Skeletal muscle satellite cell (primary cell): ENCODE results near the gene RNF212B. TPM values are rescaled to one million over a fixed set of nuclear protein-coding genes. Genes with fewer than 3 reads are reported as not detected.

Experiments
- H3K27me3 ChIP-seq: 2 replicates; pipeline ENCODE4 v1.7.0; 2013; ENCODE audit warnings: low read length; ENCODE audit not compliant: control insufficient read depth, insufficient read depth
- H3K36me3 ChIP-seq: 2 replicates; pipeline ENCODE4 v1.7.0; 2013; ENCODE audit warnings: mild to moderate bottlenecking, control low read depth, low read length; ENCODE audit not compliant: insufficient read depth
- H3K4me1 ChIP-seq: 2 replicates; pipeline ENCODE4 v1.7.0; 2013; ENCODE audit warnings: low read length; ENCODE audit not compliant: control insufficient read depth, insufficient read depth
- H3K4me2 ChIP-seq: 2 replicates; pipeline ENCODE4 v1.7.0; 2013; ENCODE audit warnings: mild to moderate bottlenecking, low read length
- H3K4me3 ChIP-seq: 2 replicates; pipeline ENCODE4 v1.7.0; 2013; ENCODE audit warnings: low read length
- H3K9ac ChIP-seq: 2 replicates; pipeline ENCODE4 v1.7.0; 2013; ENCODE audit warnings: mild to moderate bottlenecking, low read depth, low read length, moderate library complexity
- H3K9me3 ChIP-seq: replicated peaks from 2 replicates; pipeline ENCODE4 v1.7.0; 2013; ENCODE audit warnings: mild to moderate bottlenecking, control low read depth, low read length
- small RNA-seq: library from RNA; depleted of rRNA; stranded (forward); fragments of <200 nt; gene quantifications from one replicate; pipeline ENCODE3, GENCODE V24; 2012

The RNF212B gene

DNA sequence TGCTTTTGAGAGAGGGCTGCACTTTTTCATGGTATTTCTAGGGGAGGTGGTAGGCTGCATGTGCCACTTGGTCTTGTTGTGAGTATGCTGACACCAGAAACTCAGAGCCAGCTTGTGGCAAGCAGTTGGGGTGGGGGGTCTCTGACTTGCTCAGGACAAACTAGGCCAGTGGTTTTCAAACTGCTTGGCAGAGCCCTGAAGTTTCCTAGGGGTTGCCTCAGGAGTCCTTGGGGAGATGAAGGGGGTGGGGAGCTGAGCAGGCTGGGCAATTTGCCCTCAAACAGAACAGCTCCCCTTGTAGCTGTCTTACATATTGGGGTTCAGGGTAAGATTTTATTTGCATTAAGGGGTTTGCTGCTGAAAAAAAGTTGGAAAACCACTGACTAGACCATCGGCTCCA, 72.8 kb downstream of the RNF212B start:
- no peak overlapping the region for H3K4me3 ChIP-seq
- H3K9me3 ChIP-seq, result no peaks in the 10 kb centered on the region
- no peaks in the 10 kb centered on the region for H3K27me3 ChIP-seq
- H3K4me1 ChIP-seq, result peaks cover 31% of the 10 kb centered on the region
- no peak overlapping the region for H3K9ac ChIP-seq
- peaks cover 51% of the 10 kb centered on the region for H3K36me3 ChIP-seq
- H3K4me2 ChIP-seq, result no peak overlapping the region

DNA sequence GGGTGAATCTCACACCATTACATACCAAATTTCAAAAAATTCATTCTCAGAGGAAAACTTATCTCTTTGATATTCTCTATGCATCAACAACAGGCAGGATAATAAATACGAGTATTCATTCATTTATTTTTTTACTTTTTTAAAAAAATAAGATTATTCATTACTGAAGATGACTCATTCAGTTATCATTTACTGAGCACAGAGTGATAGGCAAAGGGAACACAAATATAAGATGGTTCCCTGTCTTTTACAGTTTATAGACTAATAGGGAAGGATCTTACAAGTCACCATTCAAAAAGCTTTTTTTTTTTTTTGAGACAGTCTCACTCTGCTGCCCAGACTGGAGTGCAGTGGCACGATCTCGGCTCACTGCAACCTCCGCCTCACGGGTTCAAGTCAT, 78.6 kb downstream of the RNF212B start:
- Histone ChIP-seq H3K9me3 (no peaks in the 10 kb centered on the region), H3K4me3 (no peak overlapping the region), H3K4me1 (peaks cover 14% of the 10 kb centered on the region), H3K36me3 (peaks cover 39% of the 10 kb centered on the region), H3K9ac (no peak overlapping the region), H3K4me2 (no peak overlapping the region), H3K27me3 (no peaks in the 10 kb centered on the region)

DNA sequence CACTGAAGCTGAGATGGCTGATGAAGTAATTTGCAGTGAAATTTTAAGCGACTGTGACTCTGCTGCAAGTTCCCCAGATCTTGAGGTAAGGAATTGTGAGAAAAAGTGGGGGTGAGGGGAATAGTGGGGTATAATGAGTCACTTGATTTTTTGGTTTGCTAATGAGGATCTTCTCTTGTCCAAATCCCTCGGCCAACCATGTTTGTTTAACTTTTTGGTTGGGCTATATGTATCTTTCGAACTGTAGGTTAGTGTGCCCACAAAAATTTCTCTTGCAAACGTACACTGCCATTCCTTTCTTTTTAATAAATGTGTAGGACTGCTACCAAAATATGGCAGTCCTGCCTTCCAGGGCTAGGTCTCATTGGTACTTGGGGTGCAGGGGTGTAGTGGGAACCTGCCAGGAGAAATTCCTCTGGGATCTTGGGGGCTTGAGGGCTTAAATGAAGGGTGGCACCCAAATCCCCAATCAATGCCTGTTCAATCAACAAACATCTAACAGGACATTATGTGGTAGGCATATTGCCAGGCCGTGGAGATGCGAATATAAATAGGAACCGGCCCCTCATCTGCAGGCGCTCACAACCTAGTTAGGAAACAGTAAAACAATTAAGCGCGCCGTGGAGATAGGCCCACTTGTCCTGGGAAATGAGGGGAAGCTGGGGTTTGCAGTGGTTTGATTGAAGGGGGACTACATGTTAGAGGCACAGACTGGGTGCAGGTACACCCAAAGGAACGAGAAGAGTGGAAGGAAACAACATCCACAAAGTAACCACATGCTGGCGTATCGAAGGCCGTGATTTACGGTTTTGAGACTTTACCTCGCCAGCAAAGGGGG, 82.2 kb downstream of the RNF212B start:
- Histone ChIP-seq H3K9ac (peak overlapping the region; percentile 70), H3K4me3 (peak overlapping the region; percentile 60), H3K4me2 (peak overlapping the region; percentile 79), H3K4me1 (peaks cover 24% of the 10 kb centered on the region), H3K9me3 (no peaks in the 10 kb centered on the region), H3K36me3 (peaks cover 44% of the 10 kb centered on the region), H3K27me3 (no peaks in the 10 kb centered on the region)

DNA sequence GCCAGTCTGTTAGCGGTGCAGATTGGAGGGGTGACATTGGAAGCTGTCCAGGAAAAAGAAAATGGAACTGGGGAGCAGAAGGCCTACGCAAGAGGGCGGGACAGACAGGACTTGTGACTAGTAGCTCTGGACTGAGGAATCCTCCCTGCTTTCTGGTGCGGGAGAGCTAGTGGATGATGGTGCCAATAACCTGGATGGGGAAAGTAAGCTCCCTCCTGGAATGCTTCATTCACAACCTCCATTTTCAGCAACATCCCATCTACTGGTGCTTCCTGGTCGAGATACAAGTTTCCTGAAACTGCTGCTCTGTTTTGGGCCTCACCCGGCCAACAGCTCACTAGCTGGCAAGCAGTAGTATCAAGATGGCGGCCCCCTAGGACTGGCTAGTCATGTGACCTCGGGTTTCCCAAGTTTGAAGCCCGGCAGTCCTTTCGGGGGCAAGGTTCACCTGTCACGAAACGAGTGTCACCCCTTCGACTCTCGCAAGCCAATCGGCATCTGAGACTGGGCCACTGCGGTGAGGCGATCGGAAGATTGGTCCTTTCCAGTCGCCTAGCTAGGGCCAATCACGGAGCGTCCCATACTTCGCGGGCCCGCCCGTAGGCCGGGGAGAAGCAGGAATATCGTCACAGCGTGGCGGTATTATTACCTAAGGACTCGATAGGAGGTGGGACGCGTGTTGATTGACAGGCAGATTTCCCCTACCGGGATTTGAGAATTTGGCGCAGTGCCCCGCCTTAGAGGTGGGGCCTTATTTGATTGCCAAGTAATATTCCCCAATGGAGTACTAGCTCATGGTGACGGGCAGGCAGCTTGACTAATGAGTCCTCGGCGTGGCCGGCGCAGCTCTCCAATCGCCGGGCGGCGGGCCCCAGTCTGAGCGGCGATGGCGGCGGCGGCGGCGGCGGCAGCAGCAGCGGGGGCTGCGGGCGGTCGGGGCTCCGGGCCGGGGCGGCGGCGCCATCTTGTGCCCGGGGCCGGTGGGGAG, 83.1 kb downstream of the RNF212B start, which contains the start of gene PABPN1:
Gene PABPN1 (plus strand): TSS at position 874 of the 988 bp plus-strand sequence. CDS start 13 bp downstream, at position 887.
- H3K36me3 ChIP-seq, result peaks cover 46% of the 10 kb centered on the region
- peak within 1 kb of the TSS; percentile 92 for H3K9ac ChIP-seq
- peak within 1 kb of the TSS; percentile 88 for H3K4me2 ChIP-seq
- H3K4me3 ChIP-seq, result peak within 1 kb of the TSS; percentile 82
- H3K9me3 ChIP-seq, result no peaks in the 10 kb centered on the region
- no peaks in the 10 kb centered on the region for H3K27me3 ChIP-seq
- H3K4me1 ChIP-seq, result peaks cover 24% of the 10 kb centered on the region

DNA sequence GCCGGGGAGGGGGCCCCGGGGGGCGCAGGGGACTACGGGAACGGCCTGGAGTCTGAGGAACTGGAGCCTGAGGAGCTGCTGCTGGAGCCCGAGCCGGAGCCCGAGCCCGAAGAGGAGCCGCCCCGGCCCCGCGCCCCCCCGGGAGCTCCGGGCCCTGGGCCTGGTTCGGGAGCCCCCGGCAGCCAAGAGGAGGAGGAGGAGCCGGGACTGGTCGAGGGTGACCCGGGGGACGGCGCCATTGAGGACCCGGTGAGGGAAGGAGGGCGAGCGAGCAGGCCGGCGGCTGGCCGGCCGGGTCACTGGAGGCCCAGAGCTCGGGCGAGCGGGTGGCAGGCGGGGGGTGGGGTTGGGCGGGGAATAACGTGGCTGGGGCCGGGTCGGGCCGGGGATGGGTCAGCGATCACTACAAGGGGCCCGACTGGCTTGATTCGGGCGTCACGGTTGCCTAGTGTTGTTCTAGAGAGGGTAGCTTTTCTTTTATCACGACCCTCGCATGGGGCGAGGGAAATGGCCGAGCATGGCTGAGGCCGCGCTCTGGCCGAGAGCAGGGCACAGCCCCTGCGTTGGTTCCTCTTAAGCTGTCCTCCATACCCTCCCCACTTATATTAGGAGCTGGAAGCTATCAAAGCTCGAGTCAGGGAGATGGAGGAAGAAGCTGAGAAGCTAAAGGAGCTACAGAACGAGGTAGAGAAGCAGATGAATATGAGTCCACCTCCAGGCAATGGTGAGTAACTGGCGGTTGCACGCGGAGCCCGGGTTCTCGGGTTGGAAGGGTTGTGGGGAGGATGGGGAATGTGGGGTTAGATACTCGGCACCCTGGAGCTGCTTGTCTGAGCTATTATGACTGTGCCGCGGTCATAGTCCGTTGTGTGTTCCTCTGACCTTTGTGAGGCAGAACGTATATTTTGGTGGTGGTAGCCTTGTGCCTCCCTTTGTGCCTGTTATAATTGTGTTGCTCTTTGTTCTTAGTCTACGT, 84.1 kb downstream of the RNF212B start:
- peak overlapping the region; percentile 82 for H3K4me3 ChIP-seq
- H3K27me3 ChIP-seq, result no peaks in the 10 kb centered on the region
- H3K4me2 ChIP-seq, result peak overlapping the region; percentile 88
- peak overlapping the region; percentile 92 for H3K9ac ChIP-seq
- H3K9me3 ChIP-seq, result no peaks in the 10 kb centered on the region
- peaks cover 48% of the 10 kb centered on the region for H3K36me3 ChIP-seq
- H3K4me1 ChIP-seq, result peaks cover 16% of the 10 kb centered on the region

Small RNA genes lying within 50 kb of the gene (small RNA-seq; reads per million reads assigned to genes)
- not detected for gene AL049829.1
- gene RNU6-1046P, result not detected
